Neural cell (in vitro differentiated cells): ENCODE results near the gene ARID3B.

Experiments used
- EP300 ChIP-seq: fragments of 450-650 bp; conservative IDR thresholded peaks from 2 replicates; pipeline ENCODE4 v1.6.1; 2014; ENCODE audit warnings: antibody characterized with exemption, mild to moderate bottlenecking, moderate library complexity; ENCODE audit not compliant: poor library complexity, severe bottlenecking
- RAD21 ChIP-seq: fragments of 450-650 bp; conservative IDR thresholded peaks from 2 replicates; pipeline ENCODE4 v1.6.1; 2014; ENCODE audit warnings: antibody characterized with exemption, mild to moderate bottlenecking, moderate library complexity
- TF ChIP-seq, protein P1 (sequence below): fragments of 450-650 bp; IDR thresholded peaks from 2 replicates; pipeline ENCODE4 v1.5.1; 2014; ENCODE audit warnings: antibody characterized with exemption, mild to moderate bottlenecking, moderate library complexity; ENCODE audit not compliant: poor library complexity, severe bottlenecking

DNA sequence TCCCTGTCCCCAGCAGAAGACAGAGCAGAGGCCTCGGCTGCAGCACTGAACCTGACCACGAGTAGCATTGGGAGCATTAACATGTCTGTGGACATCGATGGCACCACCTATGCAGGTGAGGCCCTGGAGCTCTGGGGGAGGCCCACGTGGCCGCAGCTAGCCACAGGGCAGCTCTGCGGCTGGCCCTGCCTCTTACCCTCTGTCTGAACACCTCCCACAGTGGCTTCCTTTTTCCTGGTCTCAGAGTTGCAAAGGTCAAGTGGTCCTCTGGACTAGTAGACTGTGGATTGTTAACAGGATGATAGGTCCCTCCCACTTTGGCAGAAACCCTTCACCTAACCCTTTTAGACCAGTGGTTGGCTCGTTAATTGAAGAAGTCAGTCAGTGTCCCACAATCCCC, 52.1 kb downstream of the ARID3B start:
- TF ChIP-seq, protein P1, sequence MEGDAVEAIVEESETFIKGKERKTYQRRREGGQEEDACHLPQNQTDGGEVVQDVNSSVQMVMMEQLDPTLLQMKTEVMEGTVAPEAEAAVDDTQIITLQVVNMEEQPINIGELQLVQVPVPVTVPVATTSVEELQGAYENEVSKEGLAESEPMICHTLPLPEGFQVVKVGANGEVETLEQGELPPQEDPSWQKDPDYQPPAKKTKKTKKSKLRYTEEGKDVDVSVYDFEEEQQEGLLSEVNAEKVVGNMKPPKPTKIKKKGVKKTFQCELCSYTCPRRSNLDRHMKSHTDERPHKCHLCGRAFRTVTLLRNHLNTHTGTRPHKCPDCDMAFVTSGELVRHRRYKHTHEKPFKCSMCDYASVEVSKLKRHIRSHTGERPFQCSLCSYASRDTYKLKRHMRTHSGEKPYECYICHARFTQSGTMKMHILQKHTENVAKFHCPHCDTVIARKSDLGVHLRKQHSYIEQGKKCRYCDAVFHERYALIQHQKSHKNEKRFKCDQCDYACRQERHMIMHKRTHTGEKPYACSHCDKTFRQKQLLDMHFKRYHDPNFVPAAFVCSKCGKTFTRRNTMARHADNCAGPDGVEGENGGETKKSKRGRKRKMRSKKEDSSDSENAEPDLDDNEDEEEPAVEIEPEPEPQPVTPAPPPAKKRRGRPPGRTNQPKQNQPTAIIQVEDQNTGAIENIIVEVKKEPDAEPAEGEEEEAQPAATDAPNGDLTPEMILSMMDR = no peak
- TF ChIP-seq RAD21 (no peak), EP300 (no peak)
